Ishikawa (cell line): ENCODE results near the gene PPM1K.

Experiments used
- CEBPB ChIP-seq: IDR thresholded peaks from 2 replicates; pipeline ENCODE4 v1.6.1; 2012
- CREB1 ChIP-seq: IDR thresholded peaks from 2 replicates; pipeline ENCODE4 v1.6.1; 2012; ENCODE audit warnings: low read depth
- EGR1 ChIP-seq: IDR thresholded peaks from 2 replicates; pipeline ENCODE4 v1.6.1; 2012
- EP300 ChIP-seq: IDR thresholded peaks from 2 replicates; pipeline ENCODE4 v1.6.1; 2012; ENCODE audit warnings: borderline replicate concordance
- FOXM1 ChIP-seq: IDR thresholded peaks from 2 replicates; pipeline ENCODE4 v1.6.1; 2012; ENCODE audit warnings: low read depth, borderline replicate concordance
- MAX ChIP-seq: IDR thresholded peaks from 2 replicates; pipeline ENCODE4 v1.6.1; 2012
- NFIC ChIP-seq: IDR thresholded peaks from 2 replicates; pipeline ENCODE4 v1.6.1; 2012
- RAD21 ChIP-seq: IDR thresholded peaks from 2 replicates; pipeline ENCODE4 v1.6.1; 2012; ENCODE audit warnings: low read depth
- REST ChIP-seq: IDR thresholded peaks from 2 replicates; pipeline ENCODE4 v1.6.1; 2012; ENCODE audit warnings: low read depth, mild to moderate bottlenecking
- TAF1 ChIP-seq: IDR thresholded peaks from 2 replicates; pipeline ENCODE4 v1.6.1; 2012; ENCODE audit warnings: low read depth, mild to moderate bottlenecking
- TCF12 ChIP-seq: IDR thresholded peaks from 2 replicates; pipeline ENCODE4 v1.6.1; 2012; ENCODE audit warnings: low read depth
- TEAD4 ChIP-seq: IDR thresholded peaks from 2 replicates; pipeline ENCODE4 v1.6.1; 2012
- USF1 ChIP-seq: IDR thresholded peaks from 2 replicates; pipeline ENCODE4 v1.6.1; 2012
- YY1 ChIP-seq: IDR thresholded peaks from 2 replicates; pipeline ENCODE4 v1.6.1; 2012; ENCODE audit warnings: low read depth
- ZBTB7A ChIP-seq: IDR thresholded peaks from 2 replicates; pipeline ENCODE4 v1.6.1; 2012; ENCODE audit warnings: low read depth

The PPM1K gene

GRCh38 chr4:88223516-88223915 lies 60.8 kb downstream of the PPM1K start:
- TF ChIP-seq TCF12 (no peak), TEAD4 (no peak), MAX (no peak), CREB1 (no peak), RAD21 (no peak), USF1 (no peak), YY1 (no peak), ZBTB7A (no peak), FOXM1 (no peak), REST (no peak), TAF1 (no peak), EGR1 (no peak), CEBPB (no peak)

- TF ChIP-seq YY1 (no peak), CREB1 (no peak), MAX (peak; percentile 40; the same call in 1 of the 2 replicates), USF1 (0 out of 2 replicates have a peak, but pooled peaks have one; percentile 37), REST (no peak), RAD21 (peak; percentile 81), TAF1 (no peak)
Observed at GRCh38 chr4:88219099-88219498, 65.3 kb downstream of the PPM1K start.

GRCh38 chr4:88217169-88217568 lies 67.2 kb downstream of the PPM1K start:
- TF ChIP-seq EP300 (no peak), NFIC (no peak), YY1 (no peak), RAD21 (no peak), REST (no peak), FOXM1 (no peak), CEBPB (no peak), ZBTB7A (no peak), TEAD4 (no peak), USF1 (no peak), TAF1 (no peak)

GRCh38 chr4:88216395-88216794 lies 68.0 kb downstream of the PPM1K start:
- TF ChIP-seq YY1 (no peak), TCF12 (no peak), TAF1 (no peak), CREB1 (no peak), USF1 (no peak)
